H9 (cell line): ENCODE results near the gene DNASE1L2. TPM values are rescaled to one million over a fixed set of nuclear protein-coding genes. Genes with fewer than 3 reads are reported as not detected.

ENCODE experiments used
- DNase-seq: peaks from one replicate; pipeline ENCODE4 v3.0.0-alpha.2; 2017
- H2AFZ ChIP-seq: one replicate; pipeline ENCODE4 v1.6.1; 2013; ENCODE audit warnings: mild to moderate bottlenecking, low read length, control low read depth, moderate library complexity
- H2AK5ac ChIP-seq: 2 replicates; pipeline ENCODE4 v1.6.1; 2013; ENCODE audit warnings: low read length, control low read depth, mixed read lengths; ENCODE audit not compliant: insufficient read length
- H2BK120ac ChIP-seq: one replicate; pipeline ENCODE4 v1.6.1; 2013; ENCODE audit warnings: low read depth, mild to moderate bottlenecking, low read length, control low read depth, inconsistent platforms; ENCODE audit not compliant: poor library complexity, severe bottlenecking
- H2BK12ac ChIP-seq: 2 replicates; pipeline ENCODE4 v1.6.1; 2013; ENCODE audit warnings: low read length, control low read depth, mixed read lengths, low read depth; ENCODE audit not compliant: insufficient read length
- H2BK15ac ChIP-seq: 2 replicates; pipeline ENCODE4 v1.6.1; 2013; ENCODE audit warnings: low read depth, low read length, control low read depth
- H2BK20ac ChIP-seq: one replicate; pipeline ENCODE4 v1.6.1; 2013; ENCODE audit warnings: low read depth, mild to moderate bottlenecking, low read length, control low read depth, inconsistent platforms; ENCODE audit not compliant: poor library complexity, severe bottlenecking
- H2BK5ac ChIP-seq: 2 replicates; pipeline ENCODE4 v1.6.1; 2013; ENCODE audit warnings: low read length, control low read depth, mixed read lengths; ENCODE audit not compliant: insufficient read length
- H3K14ac ChIP-seq: 2 replicates; pipeline ENCODE4 v1.6.1; 2013; ENCODE audit warnings: low read length, control low read depth; ENCODE audit not compliant: insufficient read depth
- H3K18ac ChIP-seq: 2 replicates; pipeline ENCODE4 v1.6.1; 2013; ENCODE audit warnings: low read depth, mild to moderate bottlenecking, mixed read lengths, low read length, control low read depth; ENCODE audit not compliant: insufficient read length
- H3K23ac ChIP-seq: 2 replicates; pipeline ENCODE4 v1.6.1; 2013; ENCODE audit warnings: low read length, control low read depth, mixed read lengths, low read depth; ENCODE audit not compliant: insufficient read length
- H3K23me2 ChIP-seq: 2 replicates; pipeline ENCODE4 v1.6.1; 2013; ENCODE audit warnings: low read depth, mild to moderate bottlenecking, mixed read lengths, low read length, control low read depth; ENCODE audit not compliant: insufficient read length, poor library complexity, severe bottlenecking
- H3K27ac ChIP-seq: 2 replicates; pipeline ENCODE4 v1.5.1; 2013; ENCODE audit warnings: low read length, control low read depth, mixed read lengths, low read depth; ENCODE audit not compliant: insufficient read length
- H3K27me3 ChIP-seq: 2 replicates; pipeline ENCODE4 v1.6.1; 2013; ENCODE audit warnings: low read length, control low read depth, inconsistent platforms; ENCODE audit not compliant: insufficient read depth
- H3K4ac ChIP-seq: 2 replicates; pipeline ENCODE4 v1.6.1; 2013; ENCODE audit warnings: low read depth, mild to moderate bottlenecking, control low read depth, inconsistent platforms, low read length, moderate library complexity
- H3K4me1 ChIP-seq: 2 replicates; pipeline ENCODE4 v1.6.1; 2013; ENCODE audit warnings: low read length, control low read depth, inconsistent platforms; ENCODE audit not compliant: insufficient read depth
- H3K4me2 ChIP-seq: 2 replicates; pipeline ENCODE4 v1.6.1; 2013; ENCODE audit warnings: low read length, control low read depth, mixed read lengths; ENCODE audit not compliant: insufficient read length, insufficient read depth
- H3K56ac ChIP-seq: 2 replicates; pipeline ENCODE4 v1.6.1; 2013; ENCODE audit warnings: low read depth, mild to moderate bottlenecking, mixed read lengths, low read length, control low read depth; ENCODE audit not compliant: insufficient read length
- H3K79me1 ChIP-seq: 2 replicates; pipeline ENCODE4 v1.6.1; 2013; ENCODE audit warnings: low read depth, mild to moderate bottlenecking, moderate library complexity, low read length, control low read depth, inconsistent platforms; ENCODE audit not compliant: insufficient read depth, poor library complexity, severe bottlenecking
- H3K79me2 ChIP-seq: 2 replicates; pipeline ENCODE4 v1.6.1; 2013; ENCODE audit warnings: low read length, control low read depth, inconsistent platforms; ENCODE audit not compliant: insufficient read depth
- H3K9ac ChIP-seq: 2 replicates; pipeline ENCODE4 v1.6.1; 2013; ENCODE audit warnings: low read length, control low read depth, mixed read lengths; ENCODE audit not compliant: insufficient read length; ENCODE audit errors: extremely low read depth
- H3K9me3 ChIP-seq: one replicate; pipeline ENCODE4 v1.6.1; 2013; ENCODE audit warnings: low read depth, low read length, inconsistent platforms; ENCODE audit not compliant: control insufficient read depth
- H3T11ph ChIP-seq: one replicate; pipeline ENCODE4 v1.6.1; 2013; ENCODE audit warnings: mild to moderate bottlenecking, low read length, control low read depth, inconsistent platforms
- H4K20me1 ChIP-seq: one replicate; pipeline ENCODE4 v1.6.1; 2013; ENCODE audit not compliant: control insufficient read depth, insufficient read length, insufficient read depth
- H4K5ac ChIP-seq: 2 replicates; pipeline ENCODE4 v1.6.1; 2013; ENCODE audit warnings: low read depth, mild to moderate bottlenecking, mixed read lengths, low read length, control low read depth; ENCODE audit not compliant: insufficient read length
- H4K8ac ChIP-seq: replicated peaks from 2 replicates; pipeline ENCODE4 v1.6.1; 2013; ENCODE audit warnings: low read length, control low read depth, mixed read lengths, low read depth; ENCODE audit not compliant: insufficient read length
- H4K91ac ChIP-seq: 2 replicates; pipeline ENCODE4 v1.6.1; 2013; ENCODE audit warnings: low read depth, mild to moderate bottlenecking, moderate library complexity, mixed read lengths, low read length, control low read depth; ENCODE audit not compliant: insufficient read length
- H3K27ac Mint-ChIP-seq, 3 experiments: 2 replicates in 2 of 3; 3 replicates in 1 of 3; pipeline ENCODE4 v1.8.0; 2020 to 2021; ENCODE audit warnings: mixed read lengths in 3 of 3, mild to moderate bottlenecking in 1 of 3, moderate library complexity in 1 of 3
- H3K27me3 Mint-ChIP-seq: 2 replicates; pipeline ENCODE4 v1.8.0; 2021; ENCODE audit warnings: low read depth, mild to moderate bottlenecking, moderate library complexity, mixed read lengths
- H3K36me3 Mint-ChIP-seq, 3 experiments: 2 replicates in 2 of 3; 3 replicates in 1 of 3; pipeline ENCODE4 v1.8.0; 2020 to 2021; ENCODE audit warnings: low read depth in 3 of 3, mixed read lengths in 3 of 3; ENCODE audit not compliant: insufficient read depth in 1 of 3
- H3K4me1 Mint-ChIP-seq, 2 experiments: 2 replicates each; pipeline ENCODE4 v1.8.0; 2020; ENCODE audit warnings: mixed read lengths in 2 of 2
- H3K4me3 Mint-ChIP-seq, 2 experiments: 2 replicates in 1 of 2; 3 replicates in 1 of 2; pipeline ENCODE4 v1.8.0; 2020 to 2021; ENCODE audit warnings: mild to moderate bottlenecking in 2 of 2, mixed read lengths in 2 of 2, moderate library complexity in 1 of 2
- H3K9me3 Mint-ChIP-seq, 2 experiments: 2 replicates in 1 of 2; 3 replicates in 1 of 2; pipeline ENCODE4 v1.8.0; 2020; ENCODE audit warnings: mild to moderate bottlenecking in 2 of 2, mixed read lengths in 2 of 2, moderate library complexity in 1 of 2
- WGBS: extraction: QIAGEN DNeasy Blood & Tissue Kit; methylation state at CpG from one replicate; pipeline ENCODE4 v1.1.7; 2013; ENCODE audit warnings: missing lambda C conversion rate, low lambda C conversion rate, mixed read lengths; ENCODE audit not compliant: insufficient read length; ENCODE audit errors: extremely low coverage; 5-methylcytosine and 5-hydroxymethylcytosine counted together
- total RNA-seq: library from RNA; stranded (reverse); gene quantifications from 2 replicates; pipeline ENCODE4 v1.2.1, GENCODE V29; 2021
- TF ChIP-seq, protein P1 (sequence below): fragments of 200-600 bp; sonication (generic); conservative IDR thresholded peaks from 3 replicates; pipeline ENCODE4 v1.8.0; 2021; ENCODE audit warnings: antibody characterized with exemption, mild to moderate bottlenecking

DNASE1L2 gene
- total RNA-seq, 1 experiment from 2014 or later = 2.5 TPM

DNA sequence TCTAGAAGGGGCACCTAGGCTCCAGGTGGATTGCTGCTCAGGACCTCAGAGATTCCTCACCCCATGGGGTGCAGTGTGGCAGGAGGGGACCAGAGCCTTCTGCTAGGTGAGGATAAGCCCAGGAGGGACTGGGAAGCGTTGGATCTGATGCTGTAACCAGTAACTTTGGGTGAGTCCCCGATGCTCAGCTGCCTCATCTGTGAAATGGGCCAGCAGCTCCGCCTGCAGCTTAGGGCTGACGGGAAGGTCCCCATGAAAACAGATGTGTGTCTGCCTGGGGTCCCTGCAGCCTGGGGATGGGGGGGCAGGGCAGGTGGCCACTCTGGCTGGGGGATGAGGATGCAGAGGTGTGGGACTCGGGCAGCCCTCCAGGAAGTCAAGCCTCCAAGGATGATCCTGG lies 37.1 kb upstream of the DNASE1L2 start:
- Histone ChIP-seq H3T11ph (no peak overlapping the region), H2BK20ac (no peak overlapping the region), H4K20me1 (no peaks in the 10 kb centered on the region), H3K4me2 (no peak overlapping the region), H3K27me3 (peaks cover 8% of the 10 kb centered on the region; the same call in 1 of the 2 replicates), H3K79me2 (no peaks in the 10 kb centered on the region), H3K9me3 (no peaks in the 10 kb centered on the region), H2BK5ac (no peak overlapping the region), H3K23ac (no peak overlapping the region), H4K91ac (no peak overlapping the region), H2BK120ac (no peak overlapping the region), H2BK15ac (no peak overlapping the region), H3K27ac (no peak overlapping the region), H3K18ac (no peak overlapping the region), H4K5ac (no peak overlapping the region), H2AFZ (no peak overlapping the region), H3K56ac (no peak overlapping the region), H3K79me1 (no peaks in the 10 kb centered on the region), H3K23me2 (peaks cover 7% of the 10 kb centered on the region), H3K9ac (no peak overlapping the region), H2BK12ac (no peak overlapping the region), H2AK5ac (no peak overlapping the region), H3K14ac (no peak overlapping the region), H3K4ac (no peak overlapping the region), H3K4me1 (no peaks in the 10 kb centered on the region), H4K8ac (no peak overlapping the region)
- H3K36me3 Mint-ChIP-seq = no peaks in the 10 kb centered on the region
- H3K9me3 Mint-ChIP-seq = peaks cover 0 to 5% of the 10 kb centered on the region in 2 experiments; a peak in 1 of 5 replicates
- no CpG with 5 or more reads among the region's 5 CpGs for WGBS
- peak overlapping the region in 1 of 2 experiments; percentile 11; a peak in 1 of 5 replicates for H3K4me3 Mint-ChIP-seq
- peaks cover 65% of the 10 kb centered on the region for H3K27me3 Mint-ChIP-seq
- H3K4me1 Mint-ChIP-seq = peaks cover 4% of the 10 kb centered on the region in 2 experiments; a peak in 1 of 4 replicates
- DNase-seq = no peak
- TF ChIP-seq, protein P1, sequence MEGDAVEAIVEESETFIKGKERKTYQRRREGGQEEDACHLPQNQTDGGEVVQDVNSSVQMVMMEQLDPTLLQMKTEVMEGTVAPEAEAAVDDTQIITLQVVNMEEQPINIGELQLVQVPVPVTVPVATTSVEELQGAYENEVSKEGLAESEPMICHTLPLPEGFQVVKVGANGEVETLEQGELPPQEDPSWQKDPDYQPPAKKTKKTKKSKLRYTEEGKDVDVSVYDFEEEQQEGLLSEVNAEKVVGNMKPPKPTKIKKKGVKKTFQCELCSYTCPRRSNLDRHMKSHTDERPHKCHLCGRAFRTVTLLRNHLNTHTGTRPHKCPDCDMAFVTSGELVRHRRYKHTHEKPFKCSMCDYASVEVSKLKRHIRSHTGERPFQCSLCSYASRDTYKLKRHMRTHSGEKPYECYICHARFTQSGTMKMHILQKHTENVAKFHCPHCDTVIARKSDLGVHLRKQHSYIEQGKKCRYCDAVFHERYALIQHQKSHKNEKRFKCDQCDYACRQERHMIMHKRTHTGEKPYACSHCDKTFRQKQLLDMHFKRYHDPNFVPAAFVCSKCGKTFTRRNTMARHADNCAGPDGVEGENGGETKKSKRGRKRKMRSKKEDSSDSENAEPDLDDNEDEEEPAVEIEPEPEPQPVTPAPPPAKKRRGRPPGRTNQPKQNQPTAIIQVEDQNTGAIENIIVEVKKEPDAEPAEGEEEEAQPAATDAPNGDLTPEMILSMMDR = no peak
- H3K27ac Mint-ChIP-seq = no peak overlapping the region
